Measurements from ENCODE around the gene ANAPC13. TPM values are rescaled to one million over a fixed set of nuclear protein-coding genes. Genes with fewer than 3 reads are reported as not detected.

ANAPC13 gene
- polyA plus RNA-seq, 1 donor (not counting 4 experiments of a cell fraction or from before 2014, with no cell fraction given), result 63.4 TPM

- Histone ChIP-seq H3K79me2 (ENCODE audit: control insufficient read depth, insufficient read depth, low read length) (no peaks in the 10 kb centered on the region), H3K4me3 (ENCODE audit: control insufficient read depth in 2 of 3, extremely low read depth in 1 of 3, insufficient read depth in 2 of 3, low read depth in 1 of 3, low read length in 3 of 3) (no peak overlapping the region), H3K9ac (ENCODE audit: control insufficient read depth, extremely low read depth, insufficient read depth, low read length) (no peak overlapping the region), H3K4me1 (ENCODE audit: control insufficient read depth, extremely low read depth, insufficient read depth, low read length) (no peaks in the 10 kb centered on the region), H3K9me1 (ENCODE audit: control insufficient read depth, extremely low read depth, insufficient read depth, low read length) (no peaks in the 10 kb centered on the region), H2AFZ (ENCODE audit: control insufficient read depth, low read length) (no peak overlapping the region), H3K9me3 (ENCODE audit: control insufficient read depth, low read depth, low read length) (no peaks in the 10 kb centered on the region), H3K27me3 (ENCODE audit: control insufficient read depth, extremely low read depth, insufficient read depth, low read length) (no peaks in the 10 kb centered on the region), H3K27ac (ENCODE audit: control insufficient read depth, insufficient read depth, low read length) (no peak overlapping the region), H3K4me2 (ENCODE audit: control insufficient read depth, extremely low read depth, insufficient read depth, low read depth, low read length) (no peak overlapping the region), H3K36me3 (ENCODE audit: control insufficient read depth in 2 of 2, extremely low read depth in 1 of 2, insufficient read depth in 2 of 2, low read length in 2 of 2) (no peaks in the 10 kb centered on the region), H4K20me1 (ENCODE audit: control insufficient read depth, extremely low read depth, insufficient read depth, low read length) (no peaks in the 10 kb centered on the region)
- no peak for FAIRE-seq
- DNase-seq (ENCODE audit: low read depth, low spot score), result no peak
- dilution Hi-C loops (cut with MboI; ENCODE audit: extremely low pct_ligation_motif_present, low sequenced_read_pairs), result no loop called here
- TF ChIP-seq EZH2 (IDR thresholded peaks at IDR 0.05; ENCODE audit: low read length), result no peak
- TF ChIP-seq CTCF (optimal IDR thresholded peaks at IDR 0.05 in 1 of 3, IDR thresholded peaks at IDR 0.05 in 1 of 3, conservative IDR thresholded peaks at IDR 0.05 in 1 of 3; ENCODE audit: extremely low read depth in 1 of 3, insufficient read depth in 2 of 3, low read length in 3 of 3), result no peak
Measured at GRCh38 chr3:134517791-134518190, 32.0 kb upstream of the ANAPC13 start.

GRCh38 chr3:134516905-134517304, 31.1 kb upstream of the ANAPC13 start:
- Histone ChIP-seq H3K4me1 (ENCODE audit: control insufficient read depth, extremely low read depth, insufficient read depth, low read length) (no peaks in the 10 kb centered on the region), H3K4me2 (ENCODE audit: control insufficient read depth, extremely low read depth, insufficient read depth, low read depth, low read length) (no peak overlapping the region), H3K9me1 (ENCODE audit: control insufficient read depth, extremely low read depth, insufficient read depth, low read length) (no peaks in the 10 kb centered on the region), H3K27ac (ENCODE audit: control insufficient read depth, insufficient read depth, low read length) (no peak overlapping the region), H3K36me3 (ENCODE audit: control insufficient read depth in 2 of 2, extremely low read depth in 1 of 2, insufficient read depth in 2 of 2, low read length in 2 of 2) (peaks cover 0 to 3% of the 10 kb centered on the region in 2 experiments), H2AFZ (ENCODE audit: control insufficient read depth, low read length) (no peak overlapping the region), H3K79me2 (ENCODE audit: control insufficient read depth, insufficient read depth, low read length) (no peaks in the 10 kb centered on the region), H3K27me3 (ENCODE audit: control insufficient read depth, extremely low read depth, insufficient read depth, low read length) (no peaks in the 10 kb centered on the region), H3K9ac (ENCODE audit: control insufficient read depth, extremely low read depth, insufficient read depth, low read length) (no peak overlapping the region), H4K20me1 (ENCODE audit: control insufficient read depth, extremely low read depth, insufficient read depth, low read length) (no peaks in the 10 kb centered on the region), H3K9me3 (ENCODE audit: control insufficient read depth, low read depth, low read length) (no peaks in the 10 kb centered on the region), H3K4me3 (ENCODE audit: control insufficient read depth in 2 of 3, extremely low read depth in 1 of 3, insufficient read depth in 2 of 3, low read depth in 1 of 3, low read length in 3 of 3) (no peak overlapping the region)
- dilution Hi-C loops (cut with MboI; ENCODE audit: extremely low pct_ligation_motif_present, low sequenced_read_pairs), result no loop called here
- no peak for TF ChIP-seq EZH2 (IDR thresholded peaks at IDR 0.05; ENCODE audit: low read length)
- FAIRE-seq (no peak), DNase-seq (ENCODE audit: low read depth, low spot score) (no peak)

GRCh38 chr3:134511500-134511899, 25.7 kb upstream of the ANAPC13 start:
- TF ChIP-seq EZH2 (IDR thresholded peaks at IDR 0.05; ENCODE audit: low read length) (no peak), CTCF (optimal IDR thresholded peaks at IDR 0.05 in 1 of 3, IDR thresholded peaks at IDR 0.05 in 1 of 3, conservative IDR thresholded peaks at IDR 0.05 in 1 of 3; ENCODE audit: extremely low read depth in 1 of 3, insufficient read depth in 2 of 3, low read length in 3 of 3) (no peak)
- Histone ChIP-seq H3K27me3 (ENCODE audit: control insufficient read depth, extremely low read depth, insufficient read depth, low read length) (no peaks in the 10 kb centered on the region), H2AFZ (ENCODE audit: control insufficient read depth, low read length) (no peak overlapping the region), H3K9me1 (ENCODE audit: control insufficient read depth, extremely low read depth, insufficient read depth, low read length) (no peaks in the 10 kb centered on the region), H3K4me2 (ENCODE audit: control insufficient read depth, extremely low read depth, insufficient read depth, low read depth, low read length) (no peak overlapping the region), H4K20me1 (ENCODE audit: control insufficient read depth, extremely low read depth, insufficient read depth, low read length) (no peaks in the 10 kb centered on the region), H3K9me3 (ENCODE audit: control insufficient read depth, low read depth, low read length) (no peaks in the 10 kb centered on the region), H3K4me3 (ENCODE audit: control insufficient read depth in 2 of 3, extremely low read depth in 1 of 3, insufficient read depth in 2 of 3, low read depth in 1 of 3, low read length in 3 of 3) (no peak overlapping the region), H3K27ac (ENCODE audit: control insufficient read depth, insufficient read depth, low read length) (no peak overlapping the region), H3K36me3 (ENCODE audit: control insufficient read depth in 2 of 2, extremely low read depth in 1 of 2, insufficient read depth in 2 of 2, low read length in 2 of 2) (peaks cover 1 to 6% of the 10 kb centered on the region in 2 experiments), H3K9ac (ENCODE audit: control insufficient read depth, extremely low read depth, insufficient read depth, low read length) (no peak overlapping the region), H3K4me1 (ENCODE audit: control insufficient read depth, extremely low read depth, insufficient read depth, low read length) (no peaks in the 10 kb centered on the region), H3K79me2 (ENCODE audit: control insufficient read depth, insufficient read depth, low read length) (no peaks in the 10 kb centered on the region)
- no peak for DNase-seq (ENCODE audit: low read depth, low spot score)
- no peak for FAIRE-seq
- dilution Hi-C loops (cut with MboI; ENCODE audit: extremely low pct_ligation_motif_present, low sequenced_read_pairs), result no loop called here
